Keratinocyte (primary cell): ENCODE data around the gene QSOX1. TPM values are rescaled to one million over a fixed set of nuclear protein-coding genes. Genes with fewer than 3 reads are reported as not detected.

ENCODE experiments used
- DNase-seq: peaks from one replicate; pipeline ENCODE4 v3.0.0-alpha.2; 2011; ENCODE audit warnings: low read depth, missing footprints, low spot score
- FAIRE-seq: peaks from 2 replicates; lab custom pipeline; 2011; peaks lifted over from hg19 to GRCh38; lab: Jason Lieb, UNC
- H2AFZ ChIP-seq: 2 replicates; pipeline ENCODE4 v1.6.0; 2012; ENCODE audit warnings: low read length, control low read depth, inconsistent platforms; ENCODE audit not compliant: control insufficient read depth
- H3K27ac ChIP-seq: 2 replicates; pipeline ENCODE4 v1.5.1; 2011; ENCODE audit warnings: low read length; ENCODE audit not compliant: control insufficient read depth, insufficient read depth
- H3K27me3 ChIP-seq: 3 replicates; pipeline ENCODE4 v1.6.0; 2011; ENCODE audit warnings: low read length; ENCODE audit not compliant: control insufficient read depth, insufficient read depth; ENCODE audit errors: extremely low read depth
- H3K36me3 ChIP-seq, 2 experiments: 2 replicates in 1 of 2; 3 replicates in 1 of 2; pipeline ENCODE4 v1.5.1; 2011; ENCODE audit warnings: low read length in 2 of 2, mild to moderate bottlenecking in 1 of 2; ENCODE audit not compliant: control insufficient read depth in 2 of 2, insufficient read depth in 2 of 2; ENCODE audit errors: extremely low read depth in 1 of 2
- H3K4me1 ChIP-seq: 3 replicates; pipeline ENCODE4 v1.5.1; 2011; ENCODE audit warnings: low read length; ENCODE audit not compliant: control insufficient read depth, insufficient read depth; ENCODE audit errors: extremely low read depth
- H3K4me2 ChIP-seq: 3 replicates; pipeline ENCODE4 v1.6.0; 2011; ENCODE audit warnings: low read depth, low read length; ENCODE audit not compliant: control insufficient read depth, insufficient read depth; ENCODE audit errors: extremely low read depth
- H3K4me3 ChIP-seq, 3 experiments: fragments of 200-600 bp in 1 of 3; sonication (generic) in 1 of 3; 2 replicates in 2 of 3; 3 replicates in 1 of 3; pipeline ENCODE4 v1.5.1; 2011 to 2016; ENCODE audit warnings: low read length in 3 of 3, mild to moderate bottlenecking in 3 of 3, control low read depth in 2 of 3, inconsistent platforms in 1 of 3, low read depth in 1 of 3, mixed read lengths in 1 of 3, mixed run types in 1 of 3, moderate library complexity in 1 of 3; ENCODE audit not compliant: control insufficient read depth in 2 of 3, insufficient read depth in 2 of 3; ENCODE audit errors: extremely low read depth in 1 of 3
- H3K79me2 ChIP-seq: 2 replicates; pipeline ENCODE4 v1.6.0; 2012; ENCODE audit warnings: low read length; ENCODE audit not compliant: control insufficient read depth, insufficient read depth
- H3K9ac ChIP-seq: 3 replicates; pipeline ENCODE4 v1.6.0; 2011; ENCODE audit warnings: low read length; ENCODE audit not compliant: control insufficient read depth, insufficient read depth; ENCODE audit errors: extremely low read depth
- H3K9me1 ChIP-seq: 3 replicates; pipeline ENCODE4 v1.6.0; 2011; ENCODE audit warnings: low read length; ENCODE audit not compliant: control insufficient read depth, insufficient read depth; ENCODE audit errors: extremely low read depth
- H3K9me3 ChIP-seq: 2 replicates; pipeline ENCODE4 v1.5.1; 2012; ENCODE audit warnings: low read depth, low read length; ENCODE audit not compliant: control insufficient read depth
- H4K20me1 ChIP-seq: 3 replicates; pipeline ENCODE4 v1.6.0; 2011; ENCODE audit warnings: low read length; ENCODE audit not compliant: control insufficient read depth, insufficient read depth; ENCODE audit errors: extremely low read depth
- CTCF ChIP-seq, 3 experiments: IDR thresholded peaks in 1 of 3; conservative IDR thresholded peaks in 1 of 3; optimal IDR thresholded peaks in 1 of 3; 2 replicates in 2 of 3; 3 replicates in 1 of 3; pipeline versions ENCODE3 to v1.5.1; 2011; ENCODE audit warnings: low read length in 3 of 3, mild to moderate bottlenecking in 3 of 3, moderate library complexity in 2 of 3, control low read depth in 1 of 3, inconsistent platforms in 1 of 3; ENCODE audit not compliant: insufficient read depth in 2 of 3; ENCODE audit errors: extremely low read depth in 1 of 3
- EZH2 ChIP-seq: IDR thresholded peaks from one replicate; pipeline ENCODE4 v1.6.1; 2012; ENCODE audit warnings: inconsistent platforms, mild to moderate bottlenecking, low read length, moderate library complexity
- dilution Hi-C: fragments of 300-500 bp; cut with MboI; formaldehyde crosslinking; loops from one replicate; pipeline ENCODE4 v1.7.0; 2020; ENCODE audit warnings: low sequenced_read_pairs; ENCODE audit not compliant: extremely low pct_ligation_motif_present
- polyA plus RNA-seq, 5 experiments: library from polyadenylated mRNA; depleted of rRNA in 3 of 5; stranded (reverse) in 3 of 5; stranded (forward) in 1 of 5; unstranded in 1 of 5; fragments of >200 nt; gene quantifications; 1 replicate in 1 of 5; 2 replicates in 3 of 5; 3 replicates in 1 of 5; pipeline versions ENCODE4 v1.2.1 to v1.2.3, GENCODE V29; 2011 to 2012; ENCODE audit warnings: missing spikeins in 2 of 5, low read depth in 1 of 5, low replicate concordance in 1 of 5

QSOX1 gene
- polyA plus RNA-seq, 1 donor (not counting 4 experiments of a cell fraction or from before 2014, with no cell fraction given): 57.6 TPM

- no peaks in the 10 kb centered on the region for H3K9me3 ChIP-seq
- H3K79me2 ChIP-seq: no peaks in the 10 kb centered on the region
- H3K4me1 ChIP-seq: peaks cover 8% of the 10 kb centered on the region
- no peaks in the 10 kb centered on the region for H3K9me1 ChIP-seq
- DNase-seq: no peak
- dilution Hi-C loops: no loop called here
- no peak overlapping the region for H3K9ac ChIP-seq
- no peaks in the 10 kb centered on the region for H3K27me3 ChIP-seq
- H4K20me1 ChIP-seq: no peaks in the 10 kb centered on the region
- no peak overlapping the region for H3K4me3 ChIP-seq
- FAIRE-seq: no peak
- H3K4me2 ChIP-seq: peak overlapping the region; percentile 9
- H3K36me3 ChIP-seq: no peaks in the 10 kb centered on the region
- no peak for TF ChIP-seq CTCF (optimal IDR thresholded peaks at IDR 0.05 in 1 of 3, IDR thresholded peaks at IDR 0.05 in 1 of 3, conservative IDR thresholded peaks at IDR 0.05 in 1 of 3; ENCODE audit: extremely low read depth in 1 of 3, insufficient read depth in 2 of 3, low read length in 3 of 3)
- no peak for TF ChIP-seq EZH2
- no peak overlapping the region for H3K27ac ChIP-seq
- peak overlapping the region; percentile 35 for H2AFZ ChIP-seq
Observed at GRCh38 chr1:180136331-180136967, 18.2 kb upstream of the QSOX1 start.

- no peaks in the 10 kb centered on the region for H3K79me2 ChIP-seq
- FAIRE-seq (no peak), DNase-seq (no peak)
- H3K36me3 ChIP-seq: no peaks in the 10 kb centered on the region
- H4K20me1 ChIP-seq: no peaks in the 10 kb centered on the region
- dilution Hi-C loops: no loop called here
- H3K4me2 ChIP-seq: no peak overlapping the region
- H3K9me1 ChIP-seq: no peaks in the 10 kb centered on the region
- no peak overlapping the region for H3K4me3 ChIP-seq
- no peak overlapping the region for H3K27ac ChIP-seq
- no peaks in the 10 kb centered on the region for H3K27me3 ChIP-seq
- no peak overlapping the region for H2AFZ ChIP-seq
- no peaks in the 10 kb centered on the region for H3K9me3 ChIP-seq
- no peak for TF ChIP-seq EZH2
- TF ChIP-seq CTCF (optimal IDR thresholded peaks at IDR 0.05 in 1 of 3, IDR thresholded peaks at IDR 0.05 in 1 of 3, conservative IDR thresholded peaks at IDR 0.05 in 1 of 3; ENCODE audit: extremely low read depth in 1 of 3, insufficient read depth in 2 of 3, low read length in 3 of 3): no peak
- H3K9ac ChIP-seq: no peak overlapping the region
- H3K4me1 ChIP-seq: peaks cover 8% of the 10 kb centered on the region
Observed at GRCh38 chr1:180136968-180137356, 17.7 kb upstream of the QSOX1 start.
